Loucy (cell line): ENCODE data around the gene GPA33.

ENCODE experiments used
- H2AFZ ChIP-seq: fragments of 200-600 bp; sonication (generic); 2 replicates; pipeline ENCODE4 v1.6.0; 2016; ENCODE audit warnings: antibody characterized with exemption, mild to moderate bottlenecking, low read length, moderate library complexity
- H3F3A ChIP-seq: fragments of 200-600 bp; 2 replicates; pipeline ENCODE4 v1.6.0; 2016; ENCODE audit warnings: antibody characterized with exemption, low read depth, mild to moderate bottlenecking
- H3K27me3 ChIP-seq: fragments of 200-600 bp; sonication (generic); 2 replicates; pipeline ENCODE4 v1.6.1; 2014; ENCODE audit warnings: low read length, mild to moderate bottlenecking; ENCODE audit not compliant: insufficient read depth, poor library complexity, severe bottlenecking
- H3K36me3 ChIP-seq: fragments of 200-600 bp; sonication (generic); 2 replicates; pipeline ENCODE4 v1.6.1; 2016; ENCODE audit warnings: low read length; ENCODE audit not compliant: insufficient read depth
- H3K4me1 ChIP-seq: fragments of 200-600 bp; sonication (generic); 2 replicates; pipeline ENCODE4 v1.5.1; 2014; ENCODE audit warnings: low read length, mild to moderate bottlenecking; ENCODE audit not compliant: insufficient read depth, poor library complexity, severe bottlenecking
- H3K4me2 ChIP-seq: fragments of 200-600 bp; sonication (generic); 2 replicates; pipeline ENCODE4 v1.6.0; 2014; ENCODE audit warnings: antibody characterized with exemption, low read length, low read depth, mild to moderate bottlenecking; ENCODE audit not compliant: poor library complexity, severe bottlenecking
- H3K4me3 ChIP-seq: fragments of 200-600 bp; sonication (generic); 2 replicates; pipeline ENCODE4 v1.5.1; 2014; ENCODE audit warnings: low read length, mild to moderate bottlenecking, mixed read lengths; ENCODE audit not compliant: poor library complexity, severe bottlenecking
- H3K79me2 ChIP-seq: fragments of 200-600 bp; sonication (generic); 2 replicates; pipeline ENCODE4 v1.6.1; 2014; ENCODE audit warnings: low read length; ENCODE audit not compliant: insufficient read depth
- H3K9ac ChIP-seq: fragments of 200-600 bp; sonication (generic); 2 replicates; pipeline ENCODE4 v1.6.0; 2014; ENCODE audit warnings: mild to moderate bottlenecking, low read depth, low read length, moderate library complexity; ENCODE audit not compliant: poor library complexity, severe bottlenecking
- H3K9me2 ChIP-seq: fragments of 200-600 bp; sonication (generic); replicated peaks from 2 replicates; pipeline ENCODE4 v1.6.1; 2016; ENCODE audit warnings: low read depth, low read length, mixed read lengths
- H3K9me3 ChIP-seq: fragments of 200-600 bp; sonication (generic); 2 replicates; pipeline ENCODE4 v1.6.1; 2014; ENCODE audit warnings: mild to moderate bottlenecking, antibody characterized with exemption, low read length, low read depth; ENCODE audit not compliant: insufficient read depth
- H4K20me1 ChIP-seq: fragments of 200-600 bp; sonication (generic); 2 replicates; pipeline ENCODE4 v1.6.0; 2014; ENCODE audit warnings: antibody characterized with exemption, low read length, mild to moderate bottlenecking; ENCODE audit not compliant: insufficient read depth, poor library complexity, severe bottlenecking
- EZH2phosphoT487 ChIP-seq: fragments of 200-600 bp; IDR thresholded peaks from 2 replicates; pipeline ENCODE4 v1.6.1; 2018; ENCODE audit warnings: antibody characterized with exemption, mild to moderate bottlenecking, moderate library complexity, borderline replicate concordance
- TF ChIP-seq, protein P1 (sequence below): fragments of 200-600 bp; sonication (generic); conservative IDR thresholded peaks from 2 replicates; pipeline ENCODE4 v1.5.1; 2014; ENCODE audit warnings: mild to moderate bottlenecking, antibody characterized with exemption, low read length

The GPA33 gene

DNA sequence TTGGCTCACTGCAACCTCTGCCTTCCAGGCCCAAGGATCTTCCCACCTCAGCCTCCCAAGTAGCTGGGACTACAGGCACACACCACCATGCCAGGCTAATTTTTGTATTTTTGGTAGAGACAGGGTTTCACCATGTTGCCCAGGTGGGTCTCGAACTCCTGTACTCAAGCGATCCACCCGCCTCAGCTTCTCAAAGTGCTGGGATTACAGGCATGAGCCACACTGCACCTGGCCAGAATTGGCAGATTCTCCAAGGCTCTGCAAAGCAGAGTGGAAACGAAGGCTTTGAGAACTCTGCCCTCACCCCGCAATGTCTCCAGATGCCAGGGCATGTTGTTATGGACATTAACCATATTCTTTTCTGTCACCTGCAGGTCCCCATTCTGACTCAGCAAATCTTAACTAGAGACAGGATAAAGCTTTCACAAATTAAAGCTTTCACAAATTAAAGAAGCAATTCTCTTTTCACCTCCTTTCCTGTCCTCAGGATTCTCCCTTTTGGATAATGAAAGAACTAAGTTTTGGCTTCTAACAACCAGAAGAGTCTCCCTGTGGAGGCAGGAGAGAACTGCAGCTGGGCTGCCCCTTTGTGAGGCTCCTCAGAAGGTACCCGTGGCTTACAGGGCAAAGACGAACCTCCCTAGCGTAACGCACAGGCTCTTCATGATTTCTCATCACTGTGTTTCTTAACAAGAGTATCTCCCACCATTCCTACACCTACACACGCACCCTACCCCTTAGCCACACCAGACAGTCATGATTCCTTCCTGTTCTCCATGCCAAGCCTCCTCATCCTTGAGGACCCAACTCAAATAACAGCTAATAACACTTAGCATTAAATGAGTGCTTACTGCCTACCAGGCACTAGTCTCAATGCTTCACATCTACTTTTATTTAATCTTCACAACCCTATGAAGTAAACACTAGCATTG lies 29.8 kb downstream of the GPA33 start:
- Histone ChIP-seq H4K20me1 (no peaks in the 10 kb centered on the region), H3K79me2 (no peaks in the 10 kb centered on the region), H3K9me2 (no peaks in the 10 kb centered on the region), H2AFZ (no peak overlapping the region), H3K4me2 (no peak overlapping the region), H3K9ac (no peak overlapping the region), H3K36me3 (peaks cover 64% of the 10 kb centered on the region; the same call in 1 of the 2 replicates), H3K4me1 (no peaks in the 10 kb centered on the region), H3F3A (0 out of 2 replicates have a peak, but pooled peaks cover 3% of the 10 kb centered on the region), H3K4me3 (no peak overlapping the region), H3K9me3 (no peaks in the 10 kb centered on the region), H3K27me3 (no peaks in the 10 kb centered on the region)
- TF ChIP-seq EZH2phosphoT487 = no peak
- TF ChIP-seq, protein P1, sequence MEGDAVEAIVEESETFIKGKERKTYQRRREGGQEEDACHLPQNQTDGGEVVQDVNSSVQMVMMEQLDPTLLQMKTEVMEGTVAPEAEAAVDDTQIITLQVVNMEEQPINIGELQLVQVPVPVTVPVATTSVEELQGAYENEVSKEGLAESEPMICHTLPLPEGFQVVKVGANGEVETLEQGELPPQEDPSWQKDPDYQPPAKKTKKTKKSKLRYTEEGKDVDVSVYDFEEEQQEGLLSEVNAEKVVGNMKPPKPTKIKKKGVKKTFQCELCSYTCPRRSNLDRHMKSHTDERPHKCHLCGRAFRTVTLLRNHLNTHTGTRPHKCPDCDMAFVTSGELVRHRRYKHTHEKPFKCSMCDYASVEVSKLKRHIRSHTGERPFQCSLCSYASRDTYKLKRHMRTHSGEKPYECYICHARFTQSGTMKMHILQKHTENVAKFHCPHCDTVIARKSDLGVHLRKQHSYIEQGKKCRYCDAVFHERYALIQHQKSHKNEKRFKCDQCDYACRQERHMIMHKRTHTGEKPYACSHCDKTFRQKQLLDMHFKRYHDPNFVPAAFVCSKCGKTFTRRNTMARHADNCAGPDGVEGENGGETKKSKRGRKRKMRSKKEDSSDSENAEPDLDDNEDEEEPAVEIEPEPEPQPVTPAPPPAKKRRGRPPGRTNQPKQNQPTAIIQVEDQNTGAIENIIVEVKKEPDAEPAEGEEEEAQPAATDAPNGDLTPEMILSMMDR = peak; percentile 38; the same call in 1 of the 2 replicates

DNA sequence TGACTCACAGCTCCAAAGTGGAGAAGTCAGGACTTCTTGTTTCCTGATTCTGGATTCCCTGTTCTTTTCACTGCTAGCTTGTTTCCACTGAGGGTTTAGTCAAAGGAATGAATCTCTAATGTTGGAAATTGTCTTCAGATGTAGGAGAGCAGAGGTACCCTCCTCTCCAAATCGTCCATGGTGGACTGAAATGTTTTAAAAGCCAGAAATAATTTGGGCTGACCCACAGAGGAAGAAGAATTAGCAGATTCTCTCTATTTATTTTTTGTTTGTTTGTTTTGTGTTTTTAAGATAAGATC lies 30.4 kb downstream of the GPA33 start:
- no peaks in the 10 kb centered on the region for H3K9me2 ChIP-seq
- no peaks in the 10 kb centered on the region for H3K9me3 ChIP-seq
- no peak for TF ChIP-seq EZH2phosphoT487
- TF ChIP-seq, protein P1 = no peak
- no peaks in the 10 kb centered on the region for H3K79me2 ChIP-seq
- no peak overlapping the region for H2AFZ ChIP-seq
- no peaks in the 10 kb centered on the region for H4K20me1 ChIP-seq
- H3K4me3 ChIP-seq = no peak overlapping the region
- no peaks in the 10 kb centered on the region for H3K4me1 ChIP-seq
- H3K4me2 ChIP-seq = no peak overlapping the region
- peaks cover 65% of the 10 kb centered on the region; the same call in 1 of the 2 replicates for H3K36me3 ChIP-seq
- H3K9ac ChIP-seq = no peak overlapping the region
- 0 out of 2 replicates have a peak, but pooled peaks cover 3% of the 10 kb centered on the region for H3F3A ChIP-seq
- no peaks in the 10 kb centered on the region for H3K27me3 ChIP-seq

DNA sequence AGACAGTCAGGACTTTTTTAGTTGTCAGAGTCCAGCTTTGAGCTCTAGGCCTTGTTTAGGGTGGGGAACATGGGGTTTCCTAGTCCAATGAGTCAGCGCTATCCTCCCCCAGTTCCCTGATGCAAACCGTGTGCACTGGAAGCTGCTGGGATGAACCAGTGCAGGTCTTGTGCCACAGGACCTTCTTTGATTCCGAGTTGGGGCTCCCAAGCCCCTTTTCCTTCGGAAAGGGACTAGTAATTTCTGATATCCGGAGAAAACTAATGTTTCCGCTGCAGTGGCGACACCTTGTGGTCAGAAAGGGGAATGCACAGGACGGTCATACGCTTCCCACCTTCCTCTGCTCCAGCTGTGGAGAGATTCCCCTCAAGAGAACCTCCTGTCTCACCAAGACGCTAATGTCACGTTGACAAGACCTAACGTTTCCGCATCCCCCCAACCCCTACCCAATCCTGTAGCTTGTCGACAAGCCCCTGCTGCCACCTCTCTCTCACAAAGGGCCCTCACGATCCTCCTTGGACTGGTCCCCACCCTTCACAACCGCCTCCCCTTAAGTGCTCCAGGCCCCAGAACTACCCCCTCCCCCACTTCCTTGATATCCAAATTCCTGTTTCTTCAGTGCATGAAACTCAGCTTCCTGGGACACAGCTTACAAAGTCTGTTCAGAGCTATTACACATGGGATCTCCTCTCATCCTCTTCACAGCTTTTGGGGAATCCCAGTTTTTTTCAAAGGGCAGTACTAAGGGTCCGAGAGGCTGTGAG lies 30.9 kb downstream of the GPA33 start:
- H3K79me2 ChIP-seq = no peaks in the 10 kb centered on the region
- H3K9me2 ChIP-seq = no peaks in the 10 kb centered on the region
- H3K36me3 ChIP-seq = peaks cover 65% of the 10 kb centered on the region; the same call in 1 of the 2 replicates
- 0 out of 2 replicates have a peak, but pooled peaks cover 3% of the 10 kb centered on the region for H3F3A ChIP-seq
- no peak overlapping the region for H3K4me3 ChIP-seq
- H4K20me1 ChIP-seq = no peaks in the 10 kb centered on the region
- H3K4me2 ChIP-seq = peak overlapping the region; percentile 15
- no peaks in the 10 kb centered on the region for H3K27me3 ChIP-seq
- H3K9ac ChIP-seq = no peak overlapping the region
- no peaks in the 10 kb centered on the region for H3K4me1 ChIP-seq
- no peaks in the 10 kb centered on the region for H3K9me3 ChIP-seq
- TF ChIP-seq, protein P1 = peak; percentile 99
- TF ChIP-seq EZH2phosphoT487 = no peak
- H2AFZ ChIP-seq = no peak overlapping the region
